Measurements from ENCODE around the gene SIRPA. TPM values are rescaled to one million over a fixed set of nuclear protein-coding genes. Genes with fewer than 3 reads are reported as not detected.
"Not testable (repeated sequence)": the region's sequence is repeated elsewhere in the genome, so short reads cannot be mapped to it uniquely, and the experiment has no call there.

SIRPA gene
- polyA plus RNA-seq, 4 donors, result 11.4 to 40.8 (median 22.4) TPM

DNA sequence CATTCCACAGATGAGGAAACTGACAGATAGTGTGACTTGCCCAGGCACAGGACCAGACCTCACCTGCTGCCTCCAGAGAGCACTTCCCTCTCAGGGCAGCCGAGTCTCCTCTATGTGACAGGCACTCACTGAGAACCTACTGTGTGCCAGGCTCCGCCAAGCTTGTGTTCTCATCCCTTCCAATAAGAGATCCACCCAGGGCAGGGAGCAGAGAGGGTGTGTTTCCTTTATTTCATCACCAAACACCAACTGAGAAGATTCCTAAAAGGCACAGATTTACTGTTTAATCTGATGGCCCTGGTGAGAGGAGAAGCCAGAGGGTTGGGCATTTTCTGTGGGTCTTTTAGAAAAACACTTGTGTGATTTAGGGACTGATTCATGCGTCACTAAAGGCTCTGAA lies 20.5 kb downstream of the SIRPA start:
- FAIRE-seq (no peak), DNase-seq (no peak)
- no peak overlapping the region for H3K4me3 ChIP-seq (ENCODE audit: low read depth in 1 of 3, low read length in 3 of 3)
- H3K9me3 ChIP-seq (ENCODE audit: control insufficient read depth in 2 of 2, insufficient read depth in 1 of 2, low read depth in 1 of 2, low read length in 1 of 2), result no peaks in the 10 kb centered on the region
- no peak overlapping the region for H3K27ac ChIP-seq (ENCODE audit: low read depth in 1 of 3, low read length in 2 of 3)
- no peaks in the 10 kb centered on the region for H3K27me3 ChIP-seq (ENCODE audit: control insufficient read depth in 3 of 3, insufficient read depth in 3 of 3, low read length in 3 of 3)
- WGBS, 3 donors, result 92 to 95% (median 92%) methylated on average over 3 of the region's 3 CpGs
- peaks cover 0 to 58% (median 5%) of the 10 kb centered on the region in 3 donors for H3K36me3 ChIP-seq (ENCODE audit: control insufficient read depth in 3 of 3, insufficient read depth in 2 of 3, low read depth in 1 of 3, low read length in 3 of 3)
- peaks cover 0 to 16% (median 0%) of the 10 kb centered on the region in 3 donors for H3K4me1 ChIP-seq (ENCODE audit: control insufficient read depth in 3 of 3, insufficient read depth in 2 of 3, low read depth in 1 of 3, low read length in 2 of 3)

DNA sequence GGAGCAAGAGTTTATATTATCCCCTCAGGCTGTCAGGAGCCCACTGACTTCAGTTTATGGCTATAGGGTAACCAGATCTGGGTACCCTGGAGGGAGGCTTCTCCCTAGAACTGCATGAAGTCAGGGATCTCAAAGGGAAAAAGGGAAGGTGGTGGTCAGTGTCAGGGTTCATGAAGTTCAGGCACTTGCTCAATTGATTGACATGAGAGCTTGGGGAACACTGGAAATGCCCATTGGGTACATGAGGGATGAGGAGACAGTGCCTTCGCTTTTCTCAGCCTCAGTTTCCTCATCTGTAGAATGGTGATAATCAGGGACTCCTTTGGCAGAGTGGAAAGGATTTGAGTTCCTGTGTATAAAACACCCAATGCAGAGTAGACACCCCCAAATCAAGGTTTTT lies 22.6 kb downstream of the SIRPA start:
- peaks cover 0 to 20% (median 0%) of the 10 kb centered on the region in 3 donors for H3K4me1 ChIP-seq (ENCODE audit: control insufficient read depth in 3 of 3, insufficient read depth in 2 of 3, low read depth in 1 of 3, low read length in 2 of 3)
- H3K36me3 ChIP-seq (ENCODE audit: control insufficient read depth in 3 of 3, insufficient read depth in 2 of 3, low read depth in 1 of 3, low read length in 3 of 3), result peaks cover 0 to 61% (median 0%) of the 10 kb centered on the region in 3 donors
- FAIRE-seq (no peak), DNase-seq (no peak)
- H3K4me3 ChIP-seq (ENCODE audit: low read depth in 1 of 3, low read length in 3 of 3), result no peak overlapping the region
- no peak overlapping the region for H3K27ac ChIP-seq (ENCODE audit: low read depth in 1 of 3, low read length in 2 of 3)
- no peaks in the 10 kb centered on the region for H3K27me3 ChIP-seq (ENCODE audit: control insufficient read depth in 3 of 3, insufficient read depth in 3 of 3, low read length in 3 of 3)
- 94 to 100% (median 98%) methylated on average over 1 of the region's 1 CpG for WGBS, 3 donors
- H3K9me3 ChIP-seq (ENCODE audit: control insufficient read depth in 2 of 2, insufficient read depth in 1 of 2, low read depth in 1 of 2, low read length in 1 of 2), result no peaks in the 10 kb centered on the region

- H3K4me1 ChIP-seq (ENCODE audit: control insufficient read depth in 3 of 3, insufficient read depth in 2 of 3, low read depth in 1 of 3, low read length in 2 of 3), result peaks cover 0 to 20% (median 0%) of the 10 kb centered on the region in 3 donors
- no peak for DNase-seq
- no peak overlapping the region for H3K27ac ChIP-seq (ENCODE audit: low read depth in 1 of 3, low read length in 2 of 3)
- no peaks in the 10 kb centered on the region for H3K9me3 ChIP-seq (ENCODE audit: control insufficient read depth in 2 of 2, insufficient read depth in 1 of 2, low read depth in 1 of 2, low read length in 1 of 2)
- FAIRE-seq, result no peak
- peaks cover 0 to 62% (median 0%) of the 10 kb centered on the region in 3 donors for H3K36me3 ChIP-seq (ENCODE audit: control insufficient read depth in 3 of 3, insufficient read depth in 2 of 3, low read depth in 1 of 3, low read length in 3 of 3)
- no peaks in the 10 kb centered on the region for H3K27me3 ChIP-seq (ENCODE audit: control insufficient read depth in 3 of 3, insufficient read depth in 3 of 3, low read length in 3 of 3)
- H3K4me3 ChIP-seq (ENCODE audit: low read depth in 1 of 3, low read length in 3 of 3), result no peak overlapping the region
- 84 to 87% (median 84%) methylated on average over 12 of the region's 12 CpGs for WGBS, 3 donors
These were observed 23.4 kb downstream of the SIRPA start for GRCh38 chr20:1918491-1919165.

GRCh38 chr20:1920252-1920651 lies 25.0 kb downstream of the SIRPA start:
- WGBS, 3 donors, result 13 to 57% (median 31%) methylated on average over 8 of the region's 8 CpGs
- H3K9me3 ChIP-seq (ENCODE audit: control insufficient read depth in 2 of 2, insufficient read depth in 1 of 2, low read depth in 1 of 2, low read length in 1 of 2), result no peaks in the 10 kb centered on the region
- H3K4me3 ChIP-seq (ENCODE audit: low read depth in 1 of 3, low read length in 3 of 3), result no peak overlapping the region
- FAIRE-seq (no peak), DNase-seq (peak; percentile 72 to 76)
- H3K36me3 ChIP-seq (ENCODE audit: control insufficient read depth in 3 of 3, insufficient read depth in 2 of 3, low read depth in 1 of 3, low read length in 3 of 3), result peaks cover 0 to 62% (median 0%) of the 10 kb centered on the region in 3 donors
- peaks cover 0 to 20% (median 0%) of the 10 kb centered on the region in 3 donors for H3K4me1 ChIP-seq (ENCODE audit: control insufficient read depth in 3 of 3, insufficient read depth in 2 of 3, low read depth in 1 of 3, low read length in 2 of 3)
- H3K27me3 ChIP-seq (ENCODE audit: control insufficient read depth in 3 of 3, insufficient read depth in 3 of 3, low read length in 3 of 3), result no peaks in the 10 kb centered on the region
- peak overlapping the region in 2 of 3 donors; percentile 38 to 42 for H3K27ac ChIP-seq (ENCODE audit: low read depth in 1 of 3, low read length in 2 of 3)

GRCh38 chr20:1920826-1921225 lies 25.6 kb downstream of the SIRPA start:
- no peak for FAIRE-seq
- H3K36me3 ChIP-seq (ENCODE audit: control insufficient read depth in 3 of 3, insufficient read depth in 2 of 3, low read depth in 1 of 3, low read length in 3 of 3), result peaks cover 0 to 59% (median 0%) of the 10 kb centered on the region in 3 donors

DNA sequence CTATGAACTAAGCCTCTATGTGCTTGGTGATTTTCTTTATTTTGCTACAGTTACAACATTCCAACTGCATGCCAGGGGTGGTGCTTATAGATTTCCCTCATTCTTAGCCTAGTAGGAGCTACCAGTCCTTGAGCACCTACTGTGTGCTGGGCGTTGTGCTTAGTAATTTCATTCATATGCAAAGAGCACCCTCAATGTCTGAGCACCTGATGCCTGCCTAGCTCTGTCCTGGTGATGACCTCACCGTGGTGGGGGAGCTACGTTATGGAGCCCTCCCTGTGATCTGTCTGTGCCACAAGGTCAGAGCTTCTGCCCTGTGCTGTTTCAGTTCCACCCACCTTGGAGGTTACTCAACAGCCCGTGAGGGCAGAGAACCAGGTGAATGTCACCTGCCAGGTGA lies 26.8 kb downstream of the SIRPA start:
- not testable (repeated sequence) for H3K27ac ChIP-seq (ENCODE audit: low read depth in 1 of 3, low read length in 2 of 3); H3K9me3 ChIP-seq (ENCODE audit: control insufficient read depth in 2 of 2, insufficient read depth in 1 of 2, low read depth in 1 of 2, low read length in 1 of 2); FAIRE-seq; DNase-seq; H3K4me3 ChIP-seq (ENCODE audit: low read depth in 1 of 3, low read length in 3 of 3); H3K27me3 ChIP-seq (ENCODE audit: control insufficient read depth in 3 of 3, insufficient read depth in 3 of 3, low read length in 3 of 3)
- peaks cover 0 to 20% (median 0%) of the 10 kb centered on the region in 3 donors for H3K4me1 ChIP-seq (ENCODE audit: control insufficient read depth in 3 of 3, insufficient read depth in 2 of 3, low read depth in 1 of 3, low read length in 2 of 3)
- H3K36me3 ChIP-seq (ENCODE audit: control insufficient read depth in 3 of 3, insufficient read depth in 2 of 3, low read depth in 1 of 3, low read length in 3 of 3), result peaks cover 0 to 62% (median 0%) of the 10 kb centered on the region in 3 donors
- 59 to 76% (median 64%) methylated on average over 3 to 4 of the region's 4 CpGs for WGBS, 3 donors

More at GRCh38 chr20:1920826-1921225, 25.6 kb downstream of the SIRPA start:
- H3K4me3 ChIP-seq (ENCODE audit: low read depth in 1 of 3, low read length in 3 of 3), result no peak overlapping the region
- WGBS, 3 donors, result 47 to 67% (median 64%) methylated on average over 6 of the region's 6 CpGs
- no peaks in the 10 kb centered on the region for H3K27me3 ChIP-seq (ENCODE audit: control insufficient read depth in 3 of 3, insufficient read depth in 3 of 3, low read length in 3 of 3)
- no peaks in the 10 kb centered on the region for H3K9me3 ChIP-seq (ENCODE audit: control insufficient read depth in 2 of 2, insufficient read depth in 1 of 2, low read depth in 1 of 2, low read length in 1 of 2)
- no peak for DNase-seq
- peaks cover 0 to 20% (median 0%) of the 10 kb centered on the region in 3 donors for H3K4me1 ChIP-seq (ENCODE audit: control insufficient read depth in 3 of 3, insufficient read depth in 2 of 3, low read depth in 1 of 3, low read length in 2 of 3)
- peak overlapping the region in 1 of 3 donors; percentile 42 for H3K27ac ChIP-seq (ENCODE audit: low read depth in 1 of 3, low read length in 2 of 3)

DNA sequence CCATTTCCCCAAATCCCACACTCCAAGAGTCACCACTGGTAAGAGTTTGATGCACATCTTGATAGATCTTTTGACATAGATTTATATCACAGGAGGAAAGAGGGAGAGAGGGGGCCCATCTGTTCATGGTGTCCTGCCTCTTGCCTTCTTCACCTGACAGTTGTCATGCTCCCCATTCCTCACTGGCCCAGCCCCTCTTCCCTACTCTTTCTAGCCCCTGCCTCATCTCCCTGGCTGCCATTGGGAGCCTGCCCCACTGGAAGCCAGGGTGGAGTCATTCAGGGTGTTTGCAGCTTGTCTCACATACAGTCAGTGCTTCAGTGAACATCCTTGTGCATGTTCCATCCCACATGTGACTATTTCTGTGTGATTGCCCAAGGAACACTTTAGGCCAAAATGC lies 27.6 kb downstream of the SIRPA start:
- Histone ChIP-seq H3K4me3 (ENCODE audit: low read depth in 1 of 3, low read length in 3 of 3) (no peak overlapping the region), H3K36me3 (ENCODE audit: control insufficient read depth in 3 of 3, insufficient read depth in 2 of 3, low read depth in 1 of 3, low read length in 3 of 3) (peaks cover 0 to 60% (median under 1%) of the 10 kb centered on the region in 3 donors), H3K27ac (ENCODE audit: low read depth in 1 of 3, low read length in 2 of 3) (no peak overlapping the region), H3K27me3 (ENCODE audit: control insufficient read depth in 3 of 3, insufficient read depth in 3 of 3, low read length in 3 of 3) (no peaks in the 10 kb centered on the region), H3K4me1 (ENCODE audit: control insufficient read depth in 3 of 3, insufficient read depth in 2 of 3, low read depth in 1 of 3, low read length in 2 of 3) (peaks cover 0 to 20% (median 0%) of the 10 kb centered on the region in 3 donors), H3K9me3 (ENCODE audit: control insufficient read depth in 2 of 2, insufficient read depth in 1 of 2, low read depth in 1 of 2, low read length in 1 of 2) (no peaks in the 10 kb centered on the region)
- no peak for FAIRE-seq
- no peak for DNase-seq

- FAIRE-seq (no peak), DNase-seq (no peak)
- H3K9me3 ChIP-seq (ENCODE audit: control insufficient read depth in 2 of 2, insufficient read depth in 1 of 2, low read depth in 1 of 2, low read length in 1 of 2), result no peaks in the 10 kb centered on the region
- H3K4me1 ChIP-seq (ENCODE audit: control insufficient read depth in 3 of 3, insufficient read depth in 2 of 3, low read depth in 1 of 3, low read length in 2 of 3), result peaks cover 0 to 21% (median 0%) of the 10 kb centered on the region in 3 donors
- H3K36me3 ChIP-seq (ENCODE audit: control insufficient read depth in 3 of 3, insufficient read depth in 2 of 3, low read depth in 1 of 3, low read length in 3 of 3), result peaks cover 0 to 56% (median 2%) of the 10 kb centered on the region in 3 donors
- no peak overlapping the region for H3K27ac ChIP-seq (ENCODE audit: low read depth in 1 of 3, low read length in 2 of 3)
- no peak overlapping the region for H3K4me3 ChIP-seq (ENCODE audit: low read depth in 1 of 3, low read length in 3 of 3)
- 88 to 92% (median 91%) methylated on average over 13 of the region's 13 CpGs for WGBS, 3 donors
- H3K27me3 ChIP-seq (ENCODE audit: control insufficient read depth in 3 of 3, insufficient read depth in 3 of 3, low read length in 3 of 3), result no peaks in the 10 kb centered on the region
These were observed 30.0 kb downstream of the SIRPA start for GRCh38 chr20:1924910-1925861.

Measured in small intestine (tissue), 7 donors.